Measurements from ENCODE around the gene SPEF2. TPM values are rescaled to one million over a fixed set of nuclear protein-coding genes. Genes with fewer than 3 reads are reported as not detected.

SPEF2 gene
- total RNA-seq, 1 donor from 2014 or later: 0.96 TPM

DNA sequence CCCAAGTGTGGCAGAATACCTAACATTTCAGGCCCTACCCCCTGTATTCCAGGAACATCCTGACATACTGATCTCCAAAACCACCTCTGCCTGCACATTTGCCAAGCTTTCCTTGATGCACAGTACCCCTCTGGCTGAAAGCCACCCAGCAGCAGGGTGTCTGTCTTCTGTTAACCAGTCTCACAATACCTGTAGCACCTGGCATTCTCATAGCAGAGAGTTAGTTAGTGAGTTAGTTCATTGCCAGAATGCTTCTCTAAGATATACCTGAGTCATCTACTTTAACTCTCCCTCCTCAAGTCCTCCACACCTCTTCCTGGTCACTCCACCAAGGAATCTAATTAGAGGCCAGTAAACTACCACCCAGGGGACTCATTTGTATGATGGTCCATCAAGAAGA, 192.9 kb downstream of the SPEF2 start:
- Mint-ChIP-seq H3K4me3 (ENCODE audit: unreplicated experiment) (no peak overlapping the region), H3K27me3 (ENCODE audit: unreplicated experiment) (no peaks in the 10 kb centered on the region), H3K36me3 (ENCODE audit: unreplicated experiment) (no peaks in the 10 kb centered on the region), H3K27ac (ENCODE audit: unreplicated experiment) (no peak overlapping the region), H3K4me1 (ENCODE audit: low read depth, unreplicated experiment) (no peaks in the 10 kb centered on the region), H3K9me3 (ENCODE audit: unreplicated experiment) (no peaks in the 10 kb centered on the region)
- TF ChIP-seq, protein P1, sequence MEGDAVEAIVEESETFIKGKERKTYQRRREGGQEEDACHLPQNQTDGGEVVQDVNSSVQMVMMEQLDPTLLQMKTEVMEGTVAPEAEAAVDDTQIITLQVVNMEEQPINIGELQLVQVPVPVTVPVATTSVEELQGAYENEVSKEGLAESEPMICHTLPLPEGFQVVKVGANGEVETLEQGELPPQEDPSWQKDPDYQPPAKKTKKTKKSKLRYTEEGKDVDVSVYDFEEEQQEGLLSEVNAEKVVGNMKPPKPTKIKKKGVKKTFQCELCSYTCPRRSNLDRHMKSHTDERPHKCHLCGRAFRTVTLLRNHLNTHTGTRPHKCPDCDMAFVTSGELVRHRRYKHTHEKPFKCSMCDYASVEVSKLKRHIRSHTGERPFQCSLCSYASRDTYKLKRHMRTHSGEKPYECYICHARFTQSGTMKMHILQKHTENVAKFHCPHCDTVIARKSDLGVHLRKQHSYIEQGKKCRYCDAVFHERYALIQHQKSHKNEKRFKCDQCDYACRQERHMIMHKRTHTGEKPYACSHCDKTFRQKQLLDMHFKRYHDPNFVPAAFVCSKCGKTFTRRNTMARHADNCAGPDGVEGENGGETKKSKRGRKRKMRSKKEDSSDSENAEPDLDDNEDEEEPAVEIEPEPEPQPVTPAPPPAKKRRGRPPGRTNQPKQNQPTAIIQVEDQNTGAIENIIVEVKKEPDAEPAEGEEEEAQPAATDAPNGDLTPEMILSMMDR (IDR thresholded peaks at IDR 0.05; ENCODE audit: partially characterized antibody, unreplicated experiment): no peak
- no peak for DNase-seq

DNA sequence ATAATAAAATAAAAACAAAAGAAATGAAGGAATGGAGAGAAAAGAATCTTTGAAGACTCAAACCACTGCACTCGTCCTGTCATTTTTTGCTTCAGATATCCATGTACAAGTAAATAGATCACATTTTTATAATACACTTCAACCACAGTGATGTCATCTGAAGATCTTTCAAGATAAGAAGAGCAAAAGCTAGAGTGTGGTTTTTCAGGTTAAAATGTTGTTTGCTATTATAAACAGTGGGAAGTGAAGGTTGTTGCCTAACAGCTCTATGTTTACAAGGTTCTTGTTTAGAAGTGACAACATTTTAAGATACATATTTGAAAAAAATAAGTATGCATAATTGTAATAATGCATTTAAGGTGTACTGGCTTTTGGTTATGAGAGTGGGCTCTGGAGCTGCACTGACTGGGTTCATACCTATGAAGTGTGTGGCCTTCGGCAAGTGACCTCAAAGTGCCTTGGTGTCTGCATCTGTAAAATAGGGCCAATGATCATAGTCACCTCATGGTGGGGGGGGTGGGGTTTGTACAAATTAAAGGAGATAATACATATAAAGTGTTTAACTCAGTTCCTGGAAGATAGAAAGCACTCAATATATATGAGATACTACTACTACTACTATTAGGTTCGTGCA, 193.6 kb downstream of the SPEF2 start:
- TF ChIP-seq, protein P1 (IDR thresholded peaks at IDR 0.05; ENCODE audit: partially characterized antibody, unreplicated experiment): no peak
- no peaks in the 10 kb centered on the region for H3K36me3 Mint-ChIP-seq (ENCODE audit: unreplicated experiment)
- no peak overlapping the region for H3K4me3 Mint-ChIP-seq (ENCODE audit: unreplicated experiment)
- no peaks in the 10 kb centered on the region for H3K9me3 Mint-ChIP-seq (ENCODE audit: unreplicated experiment)
- H3K4me1 Mint-ChIP-seq (ENCODE audit: low read depth, unreplicated experiment): no peaks in the 10 kb centered on the region
- H3K27me3 Mint-ChIP-seq (ENCODE audit: unreplicated experiment): no peaks in the 10 kb centered on the region
- H3K27ac Mint-ChIP-seq (ENCODE audit: unreplicated experiment): no peak overlapping the region
- DNase-seq: no peak

DNA sequence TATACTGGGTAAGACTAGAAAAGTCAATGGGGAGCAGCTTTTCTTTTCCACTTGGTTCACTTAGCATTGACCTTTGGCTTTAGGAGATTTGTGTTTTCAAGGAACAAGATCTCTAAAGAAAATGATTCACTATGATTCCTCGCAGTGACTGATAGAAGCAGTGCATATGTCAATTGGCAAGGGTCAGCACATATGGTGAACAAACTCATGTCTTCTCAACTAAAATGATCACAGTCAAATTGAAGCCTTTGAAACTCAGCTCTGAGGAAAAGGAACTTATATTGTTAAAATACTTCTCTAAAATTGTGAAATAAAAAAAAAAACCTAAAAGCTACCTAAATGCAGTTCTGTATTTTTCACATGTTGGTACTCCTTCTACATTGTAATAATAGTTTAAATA, 195.9 kb downstream of the SPEF2 start:
- Mint-ChIP-seq H3K9me3 (ENCODE audit: unreplicated experiment) (no peaks in the 10 kb centered on the region), H3K4me3 (ENCODE audit: unreplicated experiment) (no peak overlapping the region), H3K27me3 (ENCODE audit: unreplicated experiment) (no peaks in the 10 kb centered on the region), H3K36me3 (ENCODE audit: unreplicated experiment) (no peaks in the 10 kb centered on the region), H3K4me1 (ENCODE audit: low read depth, unreplicated experiment) (no peaks in the 10 kb centered on the region), H3K27ac (ENCODE audit: unreplicated experiment) (no peak overlapping the region)
- TF ChIP-seq, protein P1 (IDR thresholded peaks at IDR 0.05; ENCODE audit: partially characterized antibody, unreplicated experiment): no peak
- no peak for DNase-seq

DNA sequence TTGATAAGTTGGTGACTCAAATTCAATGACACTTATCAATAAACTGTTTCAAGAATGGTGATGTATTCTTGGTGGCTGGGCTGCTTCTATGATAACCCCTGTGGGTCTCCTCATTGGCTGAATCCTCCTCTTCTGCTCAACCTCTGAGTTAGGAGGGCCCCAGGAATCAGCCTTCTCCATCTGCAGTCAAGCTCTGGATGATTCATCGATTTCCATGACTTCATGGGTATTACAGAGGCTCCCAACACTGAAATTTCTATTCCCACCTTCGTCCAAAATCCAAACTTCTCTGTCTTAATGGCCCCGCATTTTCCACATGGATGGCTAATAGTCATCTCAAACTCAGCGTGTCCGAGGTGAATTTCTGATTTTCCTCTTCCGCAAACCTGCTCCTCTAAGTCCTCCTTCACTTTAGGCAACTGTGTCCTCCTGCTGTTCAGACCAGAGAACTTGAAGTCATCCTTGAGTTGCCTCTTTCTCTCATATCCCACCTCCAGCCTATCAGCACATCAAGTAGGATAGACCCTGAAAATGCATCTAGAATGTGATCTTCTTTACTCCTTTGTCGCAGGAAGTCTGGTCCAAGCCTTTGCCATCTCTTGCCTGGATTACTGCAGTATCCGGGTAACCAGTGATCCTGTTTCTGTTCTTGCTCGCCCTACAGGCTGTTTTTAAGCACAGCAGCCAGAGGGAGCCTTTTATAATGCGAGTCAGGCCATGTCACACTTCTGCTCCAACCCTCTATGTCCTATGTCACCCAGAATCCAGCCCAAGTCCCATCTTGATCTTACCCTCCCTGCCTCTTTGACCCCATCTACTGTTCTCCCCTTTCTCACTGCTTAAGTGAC, 197.7 kb downstream of the SPEF2 start:
- Mint-ChIP-seq H3K4me3 (ENCODE audit: unreplicated experiment) (no peak overlapping the region), H3K27ac (ENCODE audit: unreplicated experiment) (no peak overlapping the region), H3K27me3 (ENCODE audit: unreplicated experiment) (no peaks in the 10 kb centered on the region), H3K36me3 (ENCODE audit: unreplicated experiment) (no peaks in the 10 kb centered on the region), H3K4me1 (ENCODE audit: low read depth, unreplicated experiment) (no peaks in the 10 kb centered on the region), H3K9me3 (ENCODE audit: unreplicated experiment) (no peaks in the 10 kb centered on the region)
- TF ChIP-seq, protein P1 (IDR thresholded peaks at IDR 0.05; ENCODE audit: partially characterized antibody, unreplicated experiment): peak; percentile 45
- peak; percentile 27 for DNase-seq

Measured in glutamatergic neuron (in vitro differentiated cells).